Psoas muscle (tissue), 8 donors: ENCODE measurements around the gene AMN. TPM values are rescaled to one million over a fixed set of nuclear protein-coding genes. Genes with fewer than 3 reads are reported as not detected.

Experiments
- ATAC-seq, 4 donors: fragments of 200-7000 bp; cut with Tn5 transposase; one replicate each; pipeline ENCODE4 v1.9.1; 2020; ENCODE audit warnings: moderate library complexity in 3 of 4, mild to moderate bottlenecking in 2 of 4
- DNase-seq, 2 donors: peaks; one replicate each; pipeline ENCODE4 v3.0.0-alpha.2; 2020
- H3K27ac ChIP-seq: fragments of 200-600 bp; one replicate; pipeline ENCODE4 v1.8.0; 2022
- H3K27me3 ChIP-seq, 3 donors: fragments of 200-600 bp in 1 of 3; one replicate each; pipeline versions ENCODE4 v1.6.1 to v1.8.0; 2013 to 2022; ENCODE audit warnings: low read length in 2 of 3, mild to moderate bottlenecking in 2 of 3, moderate library complexity in 1 of 3; ENCODE audit not compliant: insufficient read depth in 3 of 3
- H3K36me3 ChIP-seq, 2 donors: fragments of 200-600 bp in 1 of 2; one replicate each; pipeline versions ENCODE4 v1.6.1 to v1.8.0; 2013 to 2022; ENCODE audit warnings: low read depth in 1 of 2, mild to moderate bottlenecking in 1 of 2, moderate library complexity in 1 of 2; ENCODE audit not compliant: insufficient read depth in 1 of 2
- H3K4me1 ChIP-seq: fragments of 200-600 bp; one replicate; pipeline ENCODE4 v1.8.0; 2022
- H3K4me3 ChIP-seq: fragments of 200-600 bp; one replicate; pipeline ENCODE4 v1.8.0; 2022; ENCODE audit warnings: mild to moderate bottlenecking
- H3K9me3 ChIP-seq: fragments of 200-600 bp; one replicate; pipeline ENCODE4 v1.8.0; 2022
- CTCF ChIP-seq: fragments of 200-600 bp; IDR thresholded peaks from one replicate; pipeline ENCODE4 v1.8.0; 2022; ENCODE audit warnings: antibody characterized with exemption
- WGBS, 3 donors: extraction: QIAGEN DNeasy Blood & Tissue Kit; methylation state at CpG; one replicate each; pipeline versions ENCODE4 v1.1.6 to v1.1.7; 2013; 5-methylcytosine and 5-hydroxymethylcytosine counted together
- intact Hi-C, 2 donors: fragments of 100-400 bp; cut with DNase I; formaldehyde crosslinking; loops; one replicate each; pipeline versions ENCODE4 v1.11.0 to v1.14.2; 2022
- polyA plus RNA-seq, 3 donors: library from polyadenylated mRNA; stranded (reverse); fragments of 200-250 nt; gene quantifications; one replicate each; pipeline ENCODE4 v1.2.3, GENCODE V29; 2013
- total RNA-seq, 4 donors: library from RNA; stranded (reverse); fragmentation: NEBNext Ultra II Directional in 2 of 4; extraction: Animal tissue kit (Norgen Biotek cat#: 25700) in 2 of 4; gene quantifications; one replicate each; pipeline versions ENCODE4 v1.2.1 to v1.2.4, GENCODE V29; 2021 to 2023
- donor health status: healthy with polysubstance abuse.
- donor health status: DM: no; HTN: no; CAD: no; lungs with moderate emphysema.
- donor health status: Bipolar disorder and iron deficiency.
- donor health status: healthy.
- donor health status: DM: yes; HTN: yes; CAD: no.
- donor health status: DM: no; HTN: no; CAD: no.
- donor health status: DM: no; HTN: no; CAD: no.
- donor health status: DM: yes; HTN: yes; CAD: no.

AMN gene
- total and polyA plus RNA-seq, 7 donors: 0.18 to 0.19 (median 0.18) TPM; not detected in 4

DNA sequence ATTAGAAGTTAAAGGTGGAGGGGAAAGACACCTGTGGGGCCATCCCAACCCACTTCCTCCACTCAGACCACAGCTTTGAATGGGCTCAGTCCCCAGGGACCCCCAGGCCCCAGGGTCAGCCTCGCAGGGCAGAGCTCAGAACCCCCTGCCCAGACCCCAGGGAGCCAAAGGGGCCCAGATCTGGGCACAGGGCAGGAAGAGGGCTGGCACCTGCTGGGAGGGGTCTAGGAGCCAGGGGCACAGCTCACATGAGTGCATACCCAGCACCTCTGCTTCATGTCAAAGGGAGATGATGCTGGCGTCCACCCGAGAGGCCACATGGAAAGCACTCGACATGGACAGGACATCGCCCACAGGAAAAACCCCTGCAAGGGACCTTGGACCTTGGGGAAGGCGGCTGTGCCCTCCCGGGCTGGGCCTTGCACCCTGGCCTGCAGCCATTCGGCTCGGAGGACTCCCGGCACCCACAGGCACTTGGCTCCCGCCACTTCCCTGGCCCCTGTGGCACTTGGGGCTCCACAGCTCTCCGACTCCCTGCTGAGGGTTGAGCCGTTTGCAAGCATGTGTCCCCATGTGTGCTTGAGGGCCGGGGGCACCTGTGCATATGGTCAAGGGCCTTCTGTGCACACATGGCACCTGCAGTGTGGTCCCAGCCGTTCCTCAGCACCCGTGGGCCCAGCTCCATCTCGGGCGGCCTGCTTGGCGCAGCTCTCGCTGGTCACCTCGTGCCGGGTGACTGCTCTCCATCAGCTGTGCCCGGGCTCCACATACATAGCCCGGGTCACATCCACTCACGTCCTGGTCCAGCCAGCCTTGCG is 7.8 kb upstream of the AMN start:
- TF ChIP-seq CTCF: no peak
- Histone ChIP-seq H3K36me3 (no peaks in the 10 kb centered on the region), H3K9me3 (no peaks in the 10 kb centered on the region), H3K27ac (no peak overlapping the region), H3K4me3 (no peak overlapping the region), H3K4me1 (no peaks in the 10 kb centered on the region), H3K27me3 (no peaks in the 10 kb centered on the region)
- DNase-seq (peak in 1 of 2 donors; percentile 36), ATAC-seq (no peak)
- intact Hi-C loops: loop anchor here (5.0 to 10.0 kb wide), 3 partner anchors 140 to 390 kb away; partner anchors contain the start of gene TRAF3 (in 1 of the 2)
- 79 to 86% (median 80%) methylated on average over 26 of the region's 26 CpGs for WGBS, 3 donors

GRCh38 chr14:102915292-102916110 is 7.0 kb upstream of the AMN start:
- WGBS, 3 donors: 79 to 87% (median 81%) methylated on average over 19 of the region's 19 CpGs
- no peak for ATAC-seq
- H3K4me3 ChIP-seq: no peak overlapping the region

GRCh38 chr14:102916347-102917055 is 6.0 kb upstream of the AMN start:
- intact Hi-C loops: loop anchor here (5.0 to 10.0 kb wide), 3 partner anchors 142 to 392 kb away; partner anchors contain the start of gene TRAF3 (in 1 of the 2)
- DNase-seq: peak in 1 of 2 donors; percentile 40

More at GRCh38 chr14:102915292-102916110, 7.0 kb upstream of the AMN start:
- intact Hi-C loops: loop anchor here (5.0 to 10.0 kb wide), 3 partner anchors 141 to 391 kb away; partner anchors contain the start of gene TRAF3 (in 1 of the 2)
- H3K9me3 ChIP-seq: no peaks in the 10 kb centered on the region
- H3K36me3 ChIP-seq: no peaks in the 10 kb centered on the region
- no peak overlapping the region for H3K27ac ChIP-seq
- TF ChIP-seq CTCF: no peak
- no peaks in the 10 kb centered on the region for H3K4me1 ChIP-seq
- H3K27me3 ChIP-seq: no peaks in the 10 kb centered on the region
- DNase-seq: peak in 1 of 2 donors; percentile 31

More at GRCh38 chr14:102916347-102917055, 6.0 kb upstream of the AMN start:
- Histone ChIP-seq H3K27ac (no peak overlapping the region), H3K4me1 (no peaks in the 10 kb centered on the region), H3K9me3 (no peaks in the 10 kb centered on the region), H3K4me3 (no peak overlapping the region), H3K36me3 (no peaks in the 10 kb centered on the region), H3K27me3 (peaks cover 0 to 3% (median 0%) of the 10 kb centered on the region in 3 donors)
- no peak for ATAC-seq
- TF ChIP-seq CTCF: no peak
- WGBS, 3 donors: 76 to 83% (median 82%) methylated on average over 18 of the region's 18 CpGs
